Liver (tissue), 9 donors: Measurements from ENCODE around the gene NR4A1. TPM values are rescaled to one million over a fixed set of nuclear protein-coding genes. Genes with fewer than 3 reads are reported as not detected.

Experiments used
- DNase-seq: peaks from one replicate; pipeline ENCODE4 v3.0.0-alpha.2; 2017; ENCODE audit warnings: low spot score
- H3K27ac ChIP-seq, 2 donors: one replicate each; pipeline ENCODE4 v1.7.0; 2013; ENCODE audit warnings: inconsistent platforms in 2 of 2, low read length in 2 of 2, control low read depth in 1 of 2, low read depth in 1 of 2, mild to moderate bottlenecking in 1 of 2
- H3K27me3 ChIP-seq, 4 donors: one replicate each; pipeline versions ENCODE4 v1.6.1 to v1.7.0; 2013; ENCODE audit warnings: low read length in 3 of 4, inconsistent platforms in 1 of 4, mild to moderate bottlenecking in 1 of 4, moderate library complexity in 1 of 4; ENCODE audit not compliant: control insufficient read depth in 4 of 4, insufficient read depth in 4 of 4
- H3K36me3 ChIP-seq, 4 donors: one replicate each; pipeline versions ENCODE4 v1.6.1 to v1.7.0; 2013; ENCODE audit warnings: low read length in 3 of 4, mild to moderate bottlenecking in 3 of 4, low read depth in 1 of 4, moderate library complexity in 1 of 4; ENCODE audit not compliant: control insufficient read depth in 4 of 4, insufficient read depth in 3 of 4
- H3K4me1 ChIP-seq, 4 donors: one replicate each; pipeline versions ENCODE4 v1.6.1 to v1.7.0; 2013; ENCODE audit warnings: low read length in 3 of 4, mild to moderate bottlenecking in 3 of 4, moderate library complexity in 1 of 4; ENCODE audit not compliant: control insufficient read depth in 4 of 4, insufficient read depth in 4 of 4
- H3K4me3 ChIP-seq, 3 donors: one replicate each; pipeline versions ENCODE4 v1.6.1 to v1.7.0; 2013; ENCODE audit warnings: low read length in 3 of 3, control low read depth in 1 of 3, low read depth in 1 of 3, mild to moderate bottlenecking in 1 of 3
- H3K9ac ChIP-seq, 2 donors: one replicate each; pipeline ENCODE4 v1.7.0; 2013; ENCODE audit warnings: low read length in 2 of 2, mild to moderate bottlenecking in 2 of 2, moderate library complexity in 2 of 2, control low read depth in 1 of 2, low read depth in 1 of 2
- H3K9me3 ChIP-seq, 4 donors: one replicate each; pipeline versions ENCODE4 v1.6.1 to v1.7.0; 2013; ENCODE audit warnings: low read length in 3 of 4; ENCODE audit not compliant: control insufficient read depth in 4 of 4
- ATF3 ChIP-seq: IDR thresholded peaks from 2 replicates; pipeline ENCODE4 v1.6.1; 2016; ENCODE audit warnings: antibody characterized with exemption
- CTCF ChIP-seq: fragments of 150-350 bp; IDR thresholded peaks from 2 replicates; pipeline ENCODE4 v1.5.1; 2017; ENCODE audit warnings: improper control_type of control experiment, low read depth, low read length; ENCODE audit not compliant: missing input control
- EGR1 ChIP-seq, 2 donors: IDR thresholded peaks; 2 replicates each; pipeline ENCODE4 v1.6.1; 2016 to 2018; ENCODE audit warnings: antibody characterized with exemption in 2 of 2, low read depth in 2 of 2
- FOXA1 ChIP-seq: IDR thresholded peaks from 2 replicates; pipeline ENCODE4 v1.6.1; 2016; ENCODE audit warnings: antibody characterized with exemption
- FOXA2 ChIP-seq: IDR thresholded peaks from 2 replicates; pipeline ENCODE4 v1.6.1; 2016; ENCODE audit warnings: antibody characterized with exemption
- GABPA ChIP-seq, 2 donors: IDR thresholded peaks in 1 of 2; conservative IDR thresholded peaks in 1 of 2; 2 replicates each; pipeline ENCODE4 v1.6.1; 2016; ENCODE audit warnings: antibody characterized with exemption in 2 of 2, mild to moderate bottlenecking in 1 of 2, moderate library complexity in 1 of 2
- HNF4A ChIP-seq, 2 donors: conservative IDR thresholded peaks; 2 replicates each; pipeline ENCODE4 v1.6.1; 2016; ENCODE audit warnings: antibody characterized with exemption in 2 of 2, mild to moderate bottlenecking in 2 of 2
- HNF4G ChIP-seq: IDR thresholded peaks from 2 replicates; pipeline ENCODE4 v1.6.1; 2016; ENCODE audit warnings: antibody characterized with exemption
- JUND ChIP-seq, 2 donors: IDR thresholded peaks; 2 replicates each; pipeline ENCODE4 v1.6.1; 2016; ENCODE audit warnings: antibody characterized with exemption in 2 of 2
- MAX ChIP-seq: IDR thresholded peaks from 2 replicates; pipeline ENCODE4 v1.6.1; 2016; ENCODE audit warnings: antibody characterized with exemption
- NR2F2 ChIP-seq: IDR thresholded peaks from 2 replicates; pipeline ENCODE4 v1.6.1; 2016; ENCODE audit warnings: antibody characterized with exemption
- RAD21 ChIP-seq, 2 donors: IDR thresholded peaks; 2 replicates each; pipeline ENCODE4 v1.6.1; 2016; ENCODE audit warnings: antibody characterized with exemption in 2 of 2, mild to moderate bottlenecking in 2 of 2
- REST ChIP-seq: IDR thresholded peaks from 2 replicates; pipeline ENCODE4 v1.6.1; 2016; ENCODE audit warnings: antibody characterized with exemption, mild to moderate bottlenecking
- RXRA ChIP-seq, 2 donors: IDR thresholded peaks; 2 replicates each; pipeline ENCODE4 v1.6.1; 2017 to 2018; ENCODE audit warnings: antibody characterized with exemption in 2 of 2, mild to moderate bottlenecking in 1 of 2
- SP1 ChIP-seq: IDR thresholded peaks from 2 replicates; pipeline ENCODE4 v1.6.1; 2018; ENCODE audit warnings: antibody characterized with exemption, mild to moderate bottlenecking
- TAF1 ChIP-seq: conservative IDR thresholded peaks from 2 replicates; pipeline ENCODE4 v1.6.1; 2016; ENCODE audit warnings: antibody characterized with exemption, mild to moderate bottlenecking
- YY1 ChIP-seq: IDR thresholded peaks from 2 replicates; pipeline ENCODE4 v1.6.1; 2016; ENCODE audit warnings: antibody characterized with exemption, mild to moderate bottlenecking
- ZBTB33 ChIP-seq: IDR thresholded peaks from 2 replicates; pipeline ENCODE4 v1.6.1; 2016; ENCODE audit warnings: antibody characterized with exemption
- WGBS: extraction: QIAGEN DNeasy Blood & Tissue Kit; methylation state at CpG from one replicate; pipeline ENCODE4 v1.1.7; 2013; 5-methylcytosine and 5-hydroxymethylcytosine counted together
- polyA plus RNA-seq, 2 donors: library from polyadenylated mRNA; stranded (reverse) in 1 of 2; unstranded in 1 of 2; fragments of 200-250 nt in 1 of 2; fragments of >200 nt in 1 of 2; fragmentation: Nextera tagmentation in 1 of 2; extraction: Ambion mirVana in 1 of 2; gene quantifications; one replicate each; pipeline versions ENCODE4 v1.2.1 to v1.2.3, GENCODE V29; 2013 to 2015
- total RNA-seq, 2 donors: library from RNA; depleted of rRNA; stranded (reverse); fragments of >200 nt; gene quantifications; one replicate each; pipeline ENCODE4 v1.2.3, GENCODE V29; 2014
- donor health status: healthy.
- donor health status: healthy.
- donor health status: healthy.
- donor health status: healthy.
- donor health status: healthy.

The NR4A1 gene
- total and polyA plus RNA-seq, 4 donors = 0.79 to 5.8 (median 3.4) TPM

- Histone ChIP-seq H3K4me3 (peak within 1 kb of the TSS; percentile 77 to 100 (median 93)), H3K36me3 (peaks cover 0 to 10% (median 6%) of the 10 kb centered on the region in 4 donors), H3K9ac (peak within 1 kb of the TSS; percentile 31 to 91), H3K4me1 (peaks cover 4 to 41% (median 26%) of the 10 kb centered on the region in 4 donors), H3K27me3 (no peaks in the 10 kb centered on the region), H3K27ac (peak within 1 kb of the TSS; percentile 93 to 99), H3K9me3 (no peaks in the 10 kb centered on the region)
- WGBS = under 1% methylated on average over 60 of the region's 60 CpGs
- DNase-seq = peak; percentile 86
- TF ChIP-seq FOXA2 (no peak), MAX (peak; percentile 76), REST (peak; percentile 22), HNF4A (conservative IDR thresholded peaks at IDR 0.05) (peak in 1 of 2 donors; percentile 3), GABPA (IDR thresholded peaks at IDR 0.05 in 1 of 2, conservative IDR thresholded peaks at IDR 0.05 in 1 of 2) (peak; percentile 76 to 92), EGR1 (IDR thresholded peaks at IDR 0.05; ENCODE audit: low read depth in 2 of 2) (peak; percentile 92 to 96), ATF3 (no peak), TAF1 (peak; percentile 30), SP1 (peak; percentile 84), JUND (IDR thresholded peaks at IDR 0.05) (no peak), NR2F2 (no peak), CTCF (peak; percentile 66), ZBTB33 (no peak), FOXA1 (peak; percentile 54), YY1 (peak; percentile 67), HNF4G (no peak), RXRA (IDR thresholded peaks at IDR 0.05) (peak in 1 of 2 donors; percentile 21), RAD21 (IDR thresholded peaks at IDR 0.05) (peak; percentile 44 to 71)
These were observed 18.3 kb downstream of the NR4A1 start, which contains the start of gene ATG101 for GRCh38 chr12:52069327-52070184. TSS of gene ATG101 (plus strand) at chr12:52069978. CDS start at chr12:52073651, 3,673 bp downstream.
